NCI-H526 (cell line): Measurements from ENCODE around the gene SLC10A3.

Experiments used
- DNase-seq, 2 experiments: peaks; one replicate each; lab custom pipeline; 2025; lab: John Stamatoyannopoulos, UW

The SLC10A3 gene, protein sequence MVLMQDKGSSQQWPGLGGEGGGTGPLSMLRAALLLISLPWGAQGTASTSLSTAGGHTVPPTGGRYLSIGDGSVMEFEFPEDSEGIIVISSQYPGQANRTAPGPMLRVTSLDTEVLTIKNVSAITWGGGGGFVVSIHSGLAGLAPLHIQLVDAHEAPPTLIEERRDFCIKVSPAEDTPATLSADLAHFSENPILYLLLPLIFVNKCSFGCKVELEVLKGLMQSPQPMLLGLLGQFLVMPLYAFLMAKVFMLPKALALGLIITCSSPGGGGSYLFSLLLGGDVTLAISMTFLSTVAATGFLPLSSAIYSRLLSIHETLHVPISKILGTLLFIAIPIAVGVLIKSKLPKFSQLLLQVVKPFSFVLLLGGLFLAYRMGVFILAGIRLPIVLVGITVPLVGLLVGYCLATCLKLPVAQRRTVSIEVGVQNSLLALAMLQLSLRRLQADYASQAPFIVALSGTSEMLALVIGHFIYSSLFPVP

DNA sequence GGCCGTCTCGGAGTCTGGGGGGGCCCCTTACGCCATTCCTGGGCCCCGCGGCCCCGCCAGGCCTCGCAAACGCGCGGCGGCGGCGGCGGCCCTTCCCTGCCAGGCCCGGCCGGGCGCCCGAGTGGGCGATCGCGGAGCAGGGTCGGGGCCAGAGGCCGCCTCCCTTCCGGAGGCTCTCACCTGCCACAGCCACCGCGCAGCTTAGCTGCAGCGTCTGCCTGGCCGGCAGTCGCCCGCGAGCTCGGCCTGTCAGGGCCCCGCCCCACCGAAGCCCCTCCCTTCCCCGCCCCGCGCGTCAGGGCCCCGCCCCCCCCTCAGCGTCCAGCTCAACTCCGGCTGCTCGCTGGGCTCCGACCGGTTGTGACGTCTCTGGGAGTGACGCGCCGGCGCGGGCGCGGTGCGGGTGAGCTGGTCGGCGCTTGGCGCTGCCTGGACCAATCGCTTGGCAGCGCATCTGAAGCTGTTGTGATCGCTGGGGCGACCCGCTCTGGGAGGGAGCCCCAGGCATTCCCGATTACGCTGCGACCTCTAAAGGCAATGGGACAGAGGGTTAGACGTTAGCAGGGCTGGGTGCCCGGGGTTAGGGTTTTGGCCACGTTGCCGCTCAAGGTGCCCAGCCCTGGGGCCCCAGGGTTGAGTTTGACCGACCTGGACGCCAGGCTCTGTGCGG lies at the start of gene SLC10A3:
TSS of gene SLC10A3 (minus strand) at position 216 of the 670 bp plus-strand sequence. CDS start 1,689 bp downstream, outside the sequence.
- peak; percentile 94 to 99 for DNase-seq

DNA sequence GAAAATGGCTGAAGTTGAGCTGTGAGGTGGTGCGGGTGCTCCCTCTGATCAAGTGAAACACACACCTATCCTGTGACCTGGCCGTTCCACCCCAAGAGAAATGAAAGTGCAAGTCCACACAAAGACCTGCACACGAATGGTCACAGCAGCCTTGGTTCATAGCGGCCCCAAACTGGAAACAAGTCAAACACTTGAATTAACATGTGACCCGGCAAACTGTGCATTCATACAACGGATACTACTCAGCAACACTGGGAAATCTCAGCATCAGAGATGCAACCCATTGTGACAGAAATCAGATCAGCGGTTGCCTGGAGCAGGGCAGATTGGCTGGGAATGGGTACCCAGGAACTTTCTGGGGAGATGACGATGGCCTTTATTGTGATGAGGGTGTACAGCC lies 48.6 kb upstream of the SLC10A3 start:
- no peak for DNase-seq

DNA sequence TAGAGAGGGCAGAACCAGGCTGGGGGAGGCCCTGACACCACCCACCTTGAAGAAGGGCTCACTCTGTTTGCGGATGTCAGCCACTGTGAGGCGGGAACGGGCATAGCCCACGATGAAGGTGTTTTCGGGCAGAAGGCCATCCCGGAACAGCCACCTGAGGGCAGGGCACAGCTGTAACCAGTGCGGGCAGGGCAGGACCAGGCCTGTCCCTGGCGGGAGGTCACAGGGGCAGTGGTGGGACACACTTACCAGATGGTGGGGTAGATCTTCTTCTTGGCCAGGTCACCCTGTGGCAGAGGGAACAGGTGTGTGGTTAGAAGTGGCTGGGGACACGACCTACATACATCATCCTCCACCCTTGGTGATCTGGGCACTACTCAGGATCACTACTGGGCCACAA lies 45.5 kb upstream of the SLC10A3 start:
- DNase-seq, result no peak

DNA sequence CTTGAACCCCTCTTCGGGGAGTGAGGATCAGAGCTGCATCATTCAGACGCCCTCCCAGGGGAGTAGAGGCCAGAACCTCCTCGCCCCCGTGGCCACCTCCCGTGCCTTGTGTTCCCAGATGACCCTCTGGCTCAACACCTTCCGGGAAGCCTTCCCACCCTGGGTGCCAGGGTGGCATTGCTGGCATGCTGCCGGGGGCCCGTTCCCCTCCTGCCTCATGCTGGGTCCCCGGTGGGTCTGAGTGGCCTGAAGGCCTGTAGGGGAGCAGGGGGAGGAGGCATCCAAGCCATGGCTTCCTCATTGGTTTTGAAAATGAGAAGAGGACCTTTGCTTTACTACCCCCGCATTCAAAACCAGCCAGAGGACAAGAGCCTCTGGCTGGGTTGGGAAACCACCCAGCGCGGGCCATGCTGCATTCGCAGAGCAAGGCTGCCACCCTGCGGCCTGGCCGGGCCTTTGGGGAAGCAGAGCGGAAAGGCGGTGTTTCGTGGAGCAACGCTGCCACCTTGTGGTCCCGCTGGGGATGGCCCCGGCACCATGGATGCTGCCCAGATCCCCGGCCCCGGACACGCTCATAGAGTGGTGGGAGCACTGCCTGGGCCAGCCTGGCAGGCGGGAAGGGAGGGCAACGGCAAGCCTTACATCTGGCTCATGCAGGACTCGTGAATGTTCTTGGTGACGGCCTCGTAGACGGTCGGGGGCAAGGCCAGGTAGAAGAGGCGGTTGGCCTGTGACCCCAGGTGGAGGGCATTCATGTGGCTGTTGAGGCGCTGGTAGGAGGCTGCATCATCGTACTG lies 44.3 kb upstream of the SLC10A3 start:
- peak; percentile 74 to 95 for DNase-seq

DNA sequence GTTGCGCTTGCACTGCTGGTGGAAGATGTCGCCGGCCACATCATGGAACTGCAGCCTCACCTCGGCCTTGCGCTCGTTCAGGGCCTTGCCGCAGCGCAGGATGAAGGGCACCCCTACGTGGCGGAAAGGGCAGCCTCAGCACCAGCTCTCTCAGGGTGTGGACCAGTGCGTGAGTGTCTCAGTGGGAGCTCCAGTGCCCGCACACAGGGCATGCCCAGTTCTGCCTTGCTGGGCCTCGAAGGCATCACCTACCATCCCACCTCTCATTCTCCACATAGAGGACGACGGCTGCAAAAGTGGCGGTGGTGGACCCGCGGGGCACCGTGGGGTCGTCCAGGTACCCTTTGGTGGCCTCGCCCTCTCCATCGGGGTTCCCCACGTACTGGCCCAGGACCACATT lies 42.3 kb upstream of the SLC10A3 start:
- DNase-seq, result no peak

DNA sequence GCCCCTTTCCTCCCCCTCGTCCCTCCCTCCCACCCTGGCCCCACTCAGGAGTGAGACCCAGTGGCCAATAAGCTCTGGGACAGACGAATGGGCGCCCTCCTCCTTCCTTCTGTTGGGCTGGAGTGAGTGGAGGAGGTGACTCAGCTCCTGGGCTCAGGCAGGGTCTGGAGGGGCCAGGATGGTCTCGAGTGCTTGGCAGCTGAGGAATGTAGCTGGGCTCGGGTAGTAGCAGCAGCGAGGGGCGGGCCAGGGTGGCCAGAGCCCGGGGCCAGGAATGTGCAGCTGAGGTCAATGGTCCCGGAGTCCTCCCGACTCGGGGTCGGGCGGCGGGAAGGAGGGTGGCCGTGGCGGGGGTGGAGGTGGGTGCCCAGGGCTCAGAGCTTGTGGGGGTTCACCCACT lies 41.2 kb upstream of the SLC10A3 start:
- no peak for DNase-seq

DNA sequence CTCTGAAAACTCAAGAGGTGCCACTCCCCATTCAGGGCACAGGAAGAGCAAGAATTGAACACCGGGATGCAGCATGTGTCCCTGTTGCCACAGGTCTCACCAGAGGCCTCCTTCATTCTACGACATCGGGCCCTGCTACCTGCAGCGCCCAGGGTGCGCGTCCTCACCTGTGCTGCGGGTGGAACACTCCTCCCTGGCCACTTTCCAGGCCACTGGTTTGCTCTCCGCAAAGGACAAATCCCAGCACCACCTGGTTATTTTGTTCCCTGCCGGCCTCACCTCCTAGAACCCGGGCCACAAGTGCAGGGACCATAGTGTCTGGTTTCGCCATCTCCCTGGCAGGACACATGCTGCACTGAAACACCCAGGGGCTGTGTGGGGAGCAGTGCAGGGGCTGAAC lies 39.9 kb upstream of the SLC10A3 start:
- DNase-seq, result no peak

DNA sequence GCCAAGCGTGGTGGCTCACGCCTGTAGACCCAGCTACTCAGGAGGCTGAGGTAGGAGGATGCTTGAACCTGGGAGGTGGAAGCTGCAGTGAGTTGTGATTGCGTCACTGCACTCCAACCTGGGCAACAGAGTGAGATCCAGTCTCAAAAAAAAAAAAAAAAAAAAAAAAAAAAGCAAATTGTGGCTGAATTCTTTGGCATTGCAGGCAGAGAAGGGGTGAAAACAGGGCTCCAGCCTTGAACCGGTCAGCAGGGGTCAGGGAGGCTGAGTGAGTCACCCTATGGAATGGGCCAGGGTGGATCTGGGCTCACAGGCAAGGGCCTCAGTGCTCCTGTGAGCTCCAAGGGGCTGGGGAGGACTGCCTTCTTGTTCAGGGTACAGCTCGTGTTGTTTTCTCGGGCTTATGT lies 38.8 kb upstream of the SLC10A3 start:
- no peak for DNase-seq

DNA sequence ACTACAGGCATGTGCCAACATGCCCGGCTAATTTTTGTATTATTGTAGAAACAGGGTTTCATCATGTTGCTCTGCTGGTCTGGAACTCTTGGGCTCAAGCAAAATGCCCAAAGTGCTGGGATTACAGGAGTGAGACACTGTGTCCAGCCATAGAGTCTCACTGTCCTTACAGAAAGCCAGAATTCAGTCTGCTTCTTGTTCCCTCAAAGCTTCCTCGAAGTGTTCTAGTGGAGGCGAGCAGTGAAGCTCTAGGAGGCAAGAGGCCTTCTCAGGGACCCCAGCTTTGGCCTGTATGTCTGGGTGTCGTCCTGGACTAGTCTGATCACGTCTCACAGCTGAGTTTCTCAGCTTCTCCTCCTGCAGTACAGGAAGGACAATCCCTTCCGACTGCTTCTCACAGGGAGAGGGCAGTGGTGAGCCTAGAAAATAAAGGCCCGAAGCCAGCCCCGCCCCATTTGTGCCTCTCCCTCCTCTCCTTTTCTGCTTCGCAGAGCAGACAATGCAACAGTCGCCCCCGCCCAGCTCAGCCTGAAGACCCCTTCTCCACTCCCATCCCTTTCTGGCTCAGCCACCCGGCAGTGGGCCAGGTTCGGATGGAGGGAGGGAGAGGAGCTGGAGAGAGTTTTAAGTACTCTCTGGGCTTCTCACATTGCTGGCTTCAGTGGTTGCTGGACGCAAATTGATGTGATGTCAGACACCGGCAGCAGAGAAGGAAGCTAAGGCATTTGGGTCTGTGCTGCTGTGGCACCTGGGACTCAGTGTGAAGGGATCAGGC lies 36.7 kb upstream of the SLC10A3 start:
- peak; percentile 75 to 93 for DNase-seq

DNA sequence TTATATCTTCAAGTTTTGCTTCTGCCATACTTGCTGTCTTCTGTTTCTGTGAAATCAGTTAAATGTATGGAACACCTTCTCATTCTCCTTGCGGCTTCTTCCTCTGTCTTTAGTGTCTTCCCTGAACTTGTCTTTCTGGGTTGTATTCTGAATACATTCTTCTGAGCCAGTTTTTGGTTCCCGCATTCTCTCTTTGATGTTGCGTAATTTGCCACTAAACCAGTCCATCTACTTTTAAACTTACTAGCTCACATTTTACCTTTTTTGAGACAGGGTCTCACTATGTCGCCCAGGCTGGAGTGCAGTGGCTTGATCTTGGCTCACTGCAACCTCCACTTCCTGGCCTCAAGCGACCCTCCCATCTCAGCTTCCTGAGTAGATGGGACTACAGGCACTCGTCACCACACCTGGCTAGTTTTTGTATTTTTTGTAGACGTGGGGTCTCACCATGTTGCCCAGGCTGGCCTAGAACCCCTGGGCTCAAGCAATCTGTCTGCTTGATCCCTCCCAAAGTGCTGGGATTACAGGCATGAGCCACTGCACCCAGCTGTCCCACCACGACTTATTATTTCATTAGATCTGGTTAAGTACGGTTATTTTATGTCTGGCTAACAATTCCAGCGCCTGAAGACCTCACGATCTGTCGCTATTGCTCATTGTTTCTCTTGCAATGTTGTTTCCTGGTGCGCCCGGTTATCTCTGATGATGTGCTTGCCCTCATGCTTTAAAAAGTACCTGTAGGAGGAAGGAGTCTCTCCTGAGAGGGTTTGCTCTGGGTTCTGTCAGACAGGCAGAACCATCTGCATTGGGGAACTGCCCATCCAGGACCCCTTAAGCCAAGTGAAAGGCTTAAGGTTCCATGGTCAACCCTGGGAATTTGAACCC lies 35.4 kb upstream of the SLC10A3 start:
- DNase-seq, result no peak

DNA sequence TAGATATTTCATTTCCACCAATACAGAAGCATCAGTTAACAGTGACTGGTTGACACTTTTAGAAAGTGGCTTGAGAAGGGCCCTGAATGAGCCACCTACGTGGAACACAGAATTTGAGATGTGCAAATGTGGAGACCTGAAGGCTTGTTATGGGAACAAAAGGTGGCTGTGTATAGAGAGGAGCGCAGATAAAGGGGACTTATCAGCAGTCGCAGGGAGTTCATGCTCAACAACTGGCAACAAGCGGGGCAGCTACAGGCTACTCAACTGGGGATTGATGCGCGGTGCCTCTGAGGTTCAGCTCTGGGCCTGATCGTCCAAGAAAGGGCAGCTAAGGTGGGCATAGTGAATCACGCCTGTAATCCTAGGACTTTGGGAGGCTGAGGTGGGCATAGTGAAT lies 29.0 kb upstream of the SLC10A3 start:
- no peak for DNase-seq

DNA sequence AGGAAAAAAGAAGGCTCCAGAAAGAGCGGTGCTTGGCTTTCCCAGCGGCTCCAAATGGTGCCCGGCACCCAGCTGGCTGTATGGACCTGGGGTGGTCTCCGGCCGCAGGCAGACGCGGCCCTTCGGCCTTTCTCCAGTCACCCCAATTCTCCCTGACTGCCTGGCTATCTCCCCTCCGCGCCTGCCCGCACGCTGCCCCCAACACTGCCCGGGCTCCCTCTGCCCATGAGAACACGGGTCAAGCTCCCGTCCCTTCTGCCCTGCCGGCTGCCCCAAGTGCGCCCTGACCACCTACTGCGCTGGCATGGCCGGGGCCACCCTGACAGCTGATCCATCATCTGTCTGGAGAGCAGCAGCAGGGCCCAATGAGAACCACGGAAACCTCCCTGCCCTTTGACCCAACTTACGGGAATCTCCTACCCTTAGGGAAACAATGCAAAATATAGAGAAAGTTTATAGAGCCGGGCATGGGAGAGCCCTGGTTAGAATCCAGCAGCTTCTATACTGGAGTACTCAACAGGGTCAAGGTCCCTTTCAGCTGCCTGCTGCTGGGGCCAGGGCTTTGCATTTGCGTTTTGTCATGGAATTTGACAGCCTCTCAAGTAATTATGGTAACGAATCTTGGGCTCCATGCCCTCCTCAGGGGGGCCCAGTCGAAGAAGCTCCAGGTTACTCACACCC lies 26.8 kb upstream of the SLC10A3 start:
- peak in 1 of 2 experiments; percentile 26 for DNase-seq

DNA sequence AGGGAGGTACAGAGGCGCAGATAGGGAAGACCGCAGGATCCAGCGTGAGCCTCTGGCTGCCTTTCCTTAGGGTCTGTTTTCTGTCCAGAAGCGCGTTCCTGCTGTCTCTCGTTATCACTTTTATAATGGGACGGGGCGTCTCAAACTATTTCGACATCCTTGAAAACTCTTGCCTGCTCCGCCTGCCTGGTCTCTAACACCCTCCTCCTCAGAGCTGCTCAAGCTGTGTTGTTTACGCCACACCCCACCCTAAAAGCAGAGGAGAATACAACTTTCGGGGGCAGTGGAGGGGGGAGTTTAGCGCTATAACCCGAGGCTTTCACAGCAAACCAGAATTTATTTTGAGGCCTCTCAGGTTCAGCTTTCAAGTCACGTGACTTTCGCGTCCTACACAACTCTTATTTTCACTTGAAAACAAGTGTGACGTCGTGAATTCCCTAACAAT lies 26.2 kb upstream of the SLC10A3 start:
- DNase-seq, result no peak

DNA sequence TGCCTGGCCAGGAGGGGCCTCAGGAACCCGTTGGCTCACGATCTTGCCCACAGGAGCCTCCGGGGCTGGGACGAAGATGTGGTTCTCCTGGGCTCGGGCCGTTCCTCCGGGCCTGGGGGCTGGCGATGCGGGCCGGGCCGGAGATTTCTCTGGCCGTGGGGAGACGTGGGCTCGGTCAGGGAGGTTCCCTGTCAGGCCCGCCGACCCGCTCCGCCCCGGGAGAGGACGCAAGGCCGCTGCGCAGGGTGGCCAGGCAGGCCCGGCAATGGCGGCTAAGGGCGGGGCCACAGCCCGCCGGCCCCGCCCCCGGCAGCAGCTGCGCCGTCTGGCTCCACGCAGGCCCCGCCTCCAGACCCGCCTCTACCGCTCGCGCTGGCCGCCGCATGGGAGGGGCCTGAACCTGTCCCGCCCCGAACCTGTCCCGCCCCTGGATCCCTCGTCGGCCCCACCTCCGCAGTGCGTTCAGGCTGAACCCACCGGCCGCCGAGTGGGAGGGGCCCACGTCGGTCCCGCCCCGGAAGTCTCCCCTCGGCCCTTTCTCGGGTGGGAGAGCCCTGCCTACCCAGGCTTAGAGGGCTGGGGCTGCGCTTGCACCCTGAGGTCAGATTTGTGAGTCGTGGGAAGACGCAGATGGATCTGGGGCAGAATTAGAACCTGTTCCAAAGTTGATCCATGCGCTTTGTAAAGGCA lies 25.7 kb upstream of the SLC10A3 start, which contains the start of gene FAM3A:
TSS of gene FAM3A (minus strand) at position 267 of the 690 bp plus-strand sequence. CDS start 460 bp downstream, outside the sequence.
- DNase-seq, result peak; percentile 73 to 98

DNA sequence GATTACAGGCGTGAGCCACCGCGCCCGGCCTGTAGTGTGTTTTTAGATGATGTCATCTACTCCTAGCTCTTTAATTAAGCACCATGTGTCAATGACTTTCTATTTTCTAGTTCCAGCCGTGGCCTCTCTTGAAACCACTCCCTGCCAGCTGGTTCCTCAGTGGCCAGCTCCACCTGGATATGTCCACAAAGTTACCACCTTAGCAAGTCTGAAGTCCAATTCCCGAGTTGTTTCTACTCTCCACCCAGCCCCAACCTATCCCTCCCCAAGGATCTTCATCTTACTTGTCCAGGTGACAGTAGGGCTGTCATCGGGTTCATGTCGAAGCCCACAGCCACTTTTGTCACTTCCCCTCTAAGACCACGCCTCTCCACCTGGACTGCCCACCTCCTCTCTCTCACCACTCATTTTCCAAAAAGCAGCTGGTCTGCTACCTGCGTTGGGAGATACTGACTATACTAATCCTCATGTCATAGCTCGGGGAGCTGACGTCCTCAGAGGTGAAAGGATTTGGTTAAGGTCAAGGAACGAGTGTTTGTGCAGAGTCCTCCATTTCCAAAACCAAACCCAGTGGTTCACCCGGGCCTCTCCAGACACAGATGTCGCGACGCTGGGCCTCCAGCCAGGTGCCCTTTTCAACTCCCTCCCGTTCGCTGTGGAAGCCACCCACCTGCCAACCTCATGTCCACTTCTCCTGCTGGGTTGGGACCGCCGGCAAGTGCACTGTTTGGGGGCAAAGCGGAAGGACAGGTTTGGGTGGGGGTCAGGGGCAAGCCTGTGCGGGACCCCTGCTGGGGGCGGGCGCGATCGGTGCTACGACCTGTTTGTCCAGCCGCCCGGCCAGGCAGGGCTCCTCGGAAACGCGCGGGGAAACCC lies 24.9 kb upstream of the SLC10A3 start:
- DNase-seq, result peak in 1 of 2 experiments; percentile 16

DNA sequence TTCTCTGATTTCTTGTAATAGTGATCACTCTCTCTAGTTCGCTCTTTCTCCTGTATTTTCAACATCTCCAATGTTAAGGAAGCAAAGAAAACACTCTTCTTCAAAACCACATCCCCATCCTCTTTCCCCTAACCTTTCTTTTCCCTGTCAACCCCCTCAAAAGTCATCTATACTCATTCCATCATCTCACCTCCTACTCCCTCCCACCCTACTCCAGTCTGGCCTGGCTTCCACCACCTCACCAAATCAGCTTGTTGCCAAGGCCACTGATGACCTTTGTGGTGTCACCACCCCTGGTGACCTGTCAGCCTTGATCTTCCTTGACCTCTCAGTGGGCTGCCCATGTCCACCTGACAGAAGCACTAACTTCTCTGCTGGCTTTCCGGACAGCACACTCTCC lies 23.3 kb upstream of the SLC10A3 start:
- DNase-seq, result no peak

DNA sequence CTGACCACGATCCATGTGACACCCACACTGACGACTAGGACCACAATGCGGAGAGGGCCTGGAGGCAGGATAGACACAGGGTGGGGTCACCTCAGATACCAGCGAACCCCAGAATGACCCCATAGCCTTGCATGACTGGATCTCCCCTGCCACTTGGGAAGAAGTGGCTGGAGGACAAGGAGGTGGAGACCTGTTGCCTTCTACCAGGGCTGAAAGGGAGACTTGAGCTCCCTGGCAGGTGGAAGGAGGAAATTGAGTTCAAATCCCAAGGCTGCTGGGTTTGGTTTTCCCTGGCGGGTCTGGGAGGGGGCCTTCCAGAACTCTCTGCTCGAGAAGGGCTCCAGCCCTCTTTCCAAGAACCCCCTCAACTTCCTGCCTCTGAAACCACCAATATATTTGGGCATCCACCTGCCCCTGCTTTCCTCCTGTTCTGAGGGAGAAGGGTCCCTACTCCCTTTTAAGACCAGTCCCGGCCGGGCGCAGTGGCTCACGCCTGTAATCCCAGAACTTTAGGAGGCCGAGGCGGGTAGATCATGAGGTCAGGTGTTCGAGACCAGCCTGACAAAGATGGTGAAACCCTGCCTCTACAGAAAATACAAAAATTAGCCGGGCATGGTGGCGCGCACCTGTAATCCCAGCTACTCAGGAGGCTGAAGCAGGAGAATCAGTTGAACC lies 22.6 kb upstream of the SLC10A3 start:
- no peak for DNase-seq

DNA sequence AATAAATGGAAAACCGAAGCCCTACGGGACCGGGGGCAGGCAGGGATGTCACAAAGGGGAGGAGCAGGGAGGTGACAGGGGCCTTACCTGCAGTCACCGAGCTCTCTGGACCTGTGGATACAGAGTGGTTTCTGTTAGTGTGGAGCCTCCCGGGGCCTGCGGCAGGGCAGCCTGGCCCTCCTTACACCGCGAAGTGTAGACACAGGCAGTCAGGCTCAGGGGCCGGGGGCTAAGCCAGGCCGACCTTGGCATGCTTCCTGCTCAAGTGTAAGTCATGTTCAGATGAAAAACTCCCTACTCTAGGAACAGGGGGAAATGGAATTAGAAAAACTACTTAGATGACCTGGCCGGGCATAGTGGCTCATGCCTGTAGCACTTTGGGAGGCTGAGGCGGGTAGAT lies 21.3 kb upstream of the SLC10A3 start:
- no peak for DNase-seq
